KMS-11 (cell line): Measurements from ENCODE around the gene KIF25.

Experiments used
- H2AFZ ChIP-seq: fragments of 200-600 bp; sonication (generic); 2 replicates; pipeline ENCODE4 v1.6.1; 2016; ENCODE audit warnings: antibody characterized with exemption, mixed run types, low read depth
- H3K27ac ChIP-seq: fragments of 200-600 bp; sonication (generic); 2 replicates; pipeline ENCODE4 v1.6.1; 2016; ENCODE audit warnings: mild to moderate bottlenecking, mixed run types
- H3K27me3 ChIP-seq: fragments of 200-600 bp; sonication (generic); 2 replicates; pipeline ENCODE4 v1.6.1; 2017; ENCODE audit warnings: mild to moderate bottlenecking, low read depth, mixed run types, moderate library complexity; ENCODE audit not compliant: insufficient read depth
- H3K36me3 ChIP-seq: fragments of 200-600 bp; sonication (generic); 2 replicates; pipeline ENCODE4 v1.6.1; 2017; ENCODE audit warnings: mild to moderate bottlenecking, mixed run types; ENCODE audit not compliant: insufficient read depth
- H3K4me1 ChIP-seq: fragments of 200-600 bp; sonication (generic); 2 replicates; pipeline ENCODE4 v1.6.1; 2016; ENCODE audit warnings: mild to moderate bottlenecking, low read depth, mixed run types; ENCODE audit not compliant: poor library complexity, severe bottlenecking
- H3K4me2 ChIP-seq: fragments of 200-600 bp; sonication (generic); 2 replicates; pipeline ENCODE4 v1.7.0; 2016; ENCODE audit warnings: mild to moderate bottlenecking, mixed run types
- H3K4me3 ChIP-seq: fragments of 200-600 bp; sonication (generic); IDR thresholded peaks from 2 replicates; pipeline ENCODE4 v1.6.1; 2017; ENCODE audit warnings: low read depth, low read length, mixed read lengths; ENCODE audit not compliant: insufficient read depth
- H3K79me2 ChIP-seq: fragments of 200-600 bp; sonication (generic); 2 replicates; pipeline ENCODE4 v1.6.1; 2016; ENCODE audit warnings: low read depth, mixed run types; ENCODE audit not compliant: insufficient read depth
- H3K9ac ChIP-seq: fragments of 200-600 bp; sonication (generic); 2 replicates; pipeline ENCODE4 v1.6.1; 2016; ENCODE audit warnings: mild to moderate bottlenecking, mixed run types
- H4K20me1 ChIP-seq: fragments of 200-600 bp; sonication (generic); 2 replicates; pipeline ENCODE4 v1.6.1; 2016; ENCODE audit warnings: mild to moderate bottlenecking, mixed run types; ENCODE audit not compliant: insufficient read depth
- TF ChIP-seq, protein P1 (sequence below): fragments of 200-600 bp; sonication (generic); conservative IDR thresholded peaks from 2 replicates; pipeline ENCODE4 v1.6.1; 2017; ENCODE audit warnings: low read depth, mild to moderate bottlenecking, antibody characterized with exemption, low read length, moderate library complexity, mixed read lengths

KIF25 gene

DNA sequence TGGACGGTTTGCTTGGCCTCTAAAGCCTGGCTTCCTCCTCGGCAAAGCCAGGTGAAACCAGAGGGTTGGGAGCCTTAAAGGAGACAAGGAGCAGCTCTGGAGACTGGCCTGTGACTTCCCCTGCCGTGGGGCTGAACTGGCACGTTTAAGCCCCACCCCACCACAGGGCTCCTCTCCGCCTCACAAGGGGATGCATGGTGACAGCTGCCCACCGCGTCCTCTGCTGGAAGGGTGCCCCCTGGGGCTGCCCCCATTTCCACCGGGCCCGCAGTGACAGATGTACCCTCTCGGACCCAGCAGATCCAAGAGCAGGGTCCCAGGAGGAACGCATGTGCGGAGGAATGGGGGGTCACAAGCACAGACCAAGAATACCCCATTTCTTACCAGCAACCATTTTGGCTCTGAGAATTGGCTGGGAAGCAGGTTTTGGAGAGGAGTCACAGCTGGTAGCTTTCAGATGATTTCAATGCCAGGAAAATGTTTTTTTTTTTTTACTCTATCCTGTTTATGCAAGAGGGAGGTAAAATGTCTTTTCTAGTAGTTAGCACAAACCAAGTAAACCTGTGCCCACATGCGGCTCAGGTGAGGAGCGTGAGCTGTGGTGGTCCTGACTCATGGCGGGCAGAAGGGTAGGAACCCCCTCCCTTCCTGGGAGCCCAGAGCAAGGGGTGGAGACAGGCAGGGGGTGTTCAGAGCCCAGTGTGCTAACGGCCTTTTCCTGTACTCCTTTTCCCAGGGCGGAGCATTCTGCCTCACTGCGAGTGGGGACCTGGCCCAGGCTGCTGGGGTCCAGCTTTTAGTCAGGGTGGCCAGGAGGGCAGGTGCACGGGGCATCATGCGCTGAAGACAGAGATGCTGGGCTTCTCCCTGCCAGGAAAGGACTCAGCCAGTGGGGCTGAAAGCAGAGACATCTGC is 48.5 kb downstream of the KIF25 start:
- no peaks in the 10 kb centered on the region for H4K20me1 ChIP-seq
- H3K4me1 ChIP-seq: no peaks in the 10 kb centered on the region
- H3K36me3 ChIP-seq: no peaks in the 10 kb centered on the region
- no peaks in the 10 kb centered on the region for H3K27me3 ChIP-seq
- H3K9ac ChIP-seq: no peak overlapping the region
- H3K4me2 ChIP-seq: no peak overlapping the region
- H3K27ac ChIP-seq: no peak overlapping the region
- no peaks in the 10 kb centered on the region for H3K79me2 ChIP-seq
- H3K4me3 ChIP-seq: no peak overlapping the region
- H2AFZ ChIP-seq: no peak overlapping the region
- TF ChIP-seq, protein P1, sequence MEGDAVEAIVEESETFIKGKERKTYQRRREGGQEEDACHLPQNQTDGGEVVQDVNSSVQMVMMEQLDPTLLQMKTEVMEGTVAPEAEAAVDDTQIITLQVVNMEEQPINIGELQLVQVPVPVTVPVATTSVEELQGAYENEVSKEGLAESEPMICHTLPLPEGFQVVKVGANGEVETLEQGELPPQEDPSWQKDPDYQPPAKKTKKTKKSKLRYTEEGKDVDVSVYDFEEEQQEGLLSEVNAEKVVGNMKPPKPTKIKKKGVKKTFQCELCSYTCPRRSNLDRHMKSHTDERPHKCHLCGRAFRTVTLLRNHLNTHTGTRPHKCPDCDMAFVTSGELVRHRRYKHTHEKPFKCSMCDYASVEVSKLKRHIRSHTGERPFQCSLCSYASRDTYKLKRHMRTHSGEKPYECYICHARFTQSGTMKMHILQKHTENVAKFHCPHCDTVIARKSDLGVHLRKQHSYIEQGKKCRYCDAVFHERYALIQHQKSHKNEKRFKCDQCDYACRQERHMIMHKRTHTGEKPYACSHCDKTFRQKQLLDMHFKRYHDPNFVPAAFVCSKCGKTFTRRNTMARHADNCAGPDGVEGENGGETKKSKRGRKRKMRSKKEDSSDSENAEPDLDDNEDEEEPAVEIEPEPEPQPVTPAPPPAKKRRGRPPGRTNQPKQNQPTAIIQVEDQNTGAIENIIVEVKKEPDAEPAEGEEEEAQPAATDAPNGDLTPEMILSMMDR: no peak

DNA sequence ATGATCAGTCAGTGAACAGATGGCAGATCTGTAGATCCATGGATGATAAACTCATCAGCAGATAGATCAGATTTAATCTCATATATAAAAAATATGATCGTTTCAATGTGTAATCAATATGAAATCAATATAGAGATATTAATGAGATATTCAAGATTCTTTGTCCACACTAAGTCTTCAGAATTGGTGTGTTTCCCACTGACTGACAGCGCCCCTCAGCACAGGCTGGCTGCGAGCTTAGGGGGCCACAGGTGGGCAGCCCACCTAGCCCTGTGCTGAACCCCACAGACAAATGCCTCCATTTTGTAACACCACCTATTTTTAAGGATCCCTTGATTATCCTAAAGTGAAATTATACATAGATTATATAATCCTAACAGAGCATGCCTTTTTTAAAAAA is 49.2 kb downstream of the KIF25 start:
- H4K20me1 ChIP-seq: no peaks in the 10 kb centered on the region
- H3K36me3 ChIP-seq: no peaks in the 10 kb centered on the region
- H3K27ac ChIP-seq: no peak overlapping the region
- H3K79me2 ChIP-seq: no peaks in the 10 kb centered on the region
- 0 out of 2 replicates have a peak, but pooled peaks cover 3% of the 10 kb centered on the region for H3K27me3 ChIP-seq
- H3K9ac ChIP-seq: no peak overlapping the region
- H3K4me3 ChIP-seq: no peak overlapping the region
- H3K4me1 ChIP-seq: no peaks in the 10 kb centered on the region
- H3K4me2 ChIP-seq: no peak overlapping the region
- no peak overlapping the region for H2AFZ ChIP-seq
- TF ChIP-seq, protein P1: no peak

DNA sequence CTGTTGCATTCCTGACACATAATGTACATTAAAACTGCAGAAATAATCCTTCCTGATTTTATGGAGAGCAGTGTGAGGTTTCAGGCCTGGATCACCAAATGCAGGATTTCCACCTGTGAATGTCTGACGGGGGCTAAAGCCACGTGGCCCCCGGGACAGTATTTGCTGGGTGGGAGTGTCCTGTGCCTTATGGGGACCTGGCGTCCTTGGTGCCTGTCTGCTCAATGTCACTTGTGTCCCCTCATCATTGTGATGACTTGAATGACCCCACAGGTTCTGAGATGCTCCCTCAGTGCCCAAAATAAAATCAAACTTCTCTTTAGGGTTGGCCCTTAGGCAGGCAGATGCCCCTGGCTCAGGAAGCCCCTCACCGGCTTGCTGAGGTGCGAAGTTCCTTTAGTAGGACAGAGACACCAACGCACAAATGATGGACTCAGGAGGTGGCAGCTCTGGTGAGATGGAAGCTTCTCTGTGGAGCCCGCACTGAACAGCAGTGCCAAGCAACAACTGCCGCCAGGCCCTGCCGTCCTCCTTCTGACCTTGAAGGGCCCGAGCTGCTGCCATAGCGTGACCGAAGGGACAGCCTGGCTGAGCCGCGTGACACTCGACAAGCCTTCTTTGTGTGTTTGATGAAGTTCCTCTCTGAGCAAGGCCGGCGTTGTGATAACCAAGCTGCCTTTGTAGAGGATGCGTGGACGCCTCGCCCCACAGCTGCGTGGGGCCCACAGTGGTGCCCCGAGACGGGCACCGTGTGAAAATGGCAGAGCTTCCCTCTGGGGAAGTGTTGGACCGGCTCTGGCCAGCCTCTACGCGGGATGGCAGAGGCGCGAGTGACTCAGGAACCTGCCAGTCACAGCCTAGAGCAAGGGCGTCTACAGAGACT is 50.6 kb downstream of the KIF25 start:
- Histone ChIP-seq H3K4me2 (no peak overlapping the region), H3K27ac (no peak overlapping the region), H2AFZ (no peak overlapping the region), H3K36me3 (no peaks in the 10 kb centered on the region), H4K20me1 (no peaks in the 10 kb centered on the region), H3K9ac (no peak overlapping the region), H3K79me2 (no peaks in the 10 kb centered on the region), H3K4me3 (no peak overlapping the region), H3K27me3 (0 out of 2 replicates have a peak, but pooled peaks cover 3% of the 10 kb centered on the region), H3K4me1 (no peaks in the 10 kb centered on the region)
- TF ChIP-seq, protein P1: no peak

DNA sequence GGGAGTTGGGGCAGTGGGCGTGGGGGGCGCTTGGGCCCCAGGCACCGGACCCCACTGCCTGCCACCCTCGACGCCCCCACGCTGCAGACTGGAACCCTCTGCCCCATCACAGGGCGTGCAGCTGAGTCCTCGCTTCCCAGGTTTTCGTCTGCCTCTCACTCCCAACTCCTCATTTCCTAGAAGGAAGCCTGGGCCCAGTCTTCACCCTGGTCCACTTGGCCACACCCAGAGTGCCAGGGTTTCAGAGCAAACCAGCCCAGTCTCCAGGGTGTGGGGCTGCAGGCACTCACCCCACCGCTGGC is 51.2 kb downstream of the KIF25 start:
- Histone ChIP-seq H3K4me2 (no peak overlapping the region), H3K9ac (no peak overlapping the region), H3K4me3 (no peak overlapping the region), H2AFZ (no peak overlapping the region), H3K4me1 (no peaks in the 10 kb centered on the region), H4K20me1 (no peaks in the 10 kb centered on the region), H3K27me3 (peaks cover 3% of the 10 kb centered on the region; the same call in 1 of the 2 replicates), H3K79me2 (no peaks in the 10 kb centered on the region), H3K27ac (no peak overlapping the region), H3K36me3 (no peaks in the 10 kb centered on the region)
- TF ChIP-seq, protein P1: no peak
